K562 (cell line): ENCODE data around the gene CLDND2. TPM values are rescaled to one million over a fixed set of nuclear protein-coding genes. Genes with fewer than 3 reads are reported as not detected.
A peak's percentile ranks its signal among the peaks of the same experiment; 100 is the strongest.

Experiments
- MYBL2 ChIP-seq, 2 experiments: fragments of 450-650 bp in 1 of 2; sonication (generic) in 1 of 2; formaldehyde crosslinking in 1 of 2; IDR thresholded peaks; 2 replicates each; pipeline versions ENCODE4 v1.6.1 to v1.8.1; 2017 to 2022; ENCODE audit warnings: borderline replicate concordance in 1 of 2, inconsistent platforms in 1 of 2, low read depth in 1 of 2, mild to moderate bottlenecking in 1 of 2, missing genetic modification reagents in 1 of 2, moderate library complexity in 1 of 2
- PRMT5 ChIP-seq: sonication (generic); formaldehyde crosslinking; IDR thresholded peaks from 2 replicates; pipeline ENCODE4 v1.5.0; 2020; ENCODE audit warnings: missing genetic modification reagents
- RB1 ChIP-seq: fragments of 450-650 bp; IDR thresholded peaks from 2 replicates; pipeline ENCODE4 v1.6.1; 2017; ENCODE audit warnings: low read depth, mild to moderate bottlenecking
- SRF ChIP-seq, 2 experiments: fragments of 250-450, 450-650 bp in 1 of 2; sonication (Bioruptor Pico) in 1 of 2; sonication (generic) in 1 of 2; formaldehyde crosslinking; IDR thresholded peaks; 2 replicates each; pipeline versions ENCODE4 v1.5.0 to v1.5.1; 2020 to 2022; ENCODE audit warnings: mild to moderate bottlenecking in 1 of 2, missing genetic modification reagents in 1 of 2
- polyA plus RNA-seq, 8 experiments: library from polyadenylated mRNA; depleted of rRNA in 4 of 8; stranded (reverse) in 5 of 8; unstranded in 3 of 8; fragments of >200 nt; fragmentation: Nextera tagmentation in 2 of 8; fragmentation: Illumina TruSeq in 1 of 8; extraction: Ambion mirVana in 2 of 8; extraction: Trizol in 1 of 8; gene quantifications; 2 replicates each; pipeline versions ENCODE4 v1.2.1 to v1.2.3, GENCODE V29; 2011 to 2014; ENCODE audit warnings: inconsistent platforms in 1 of 8, missing spikeins in 1 of 8
- total RNA-seq, 7 experiments: library from RNA; depleted of rRNA in 6 of 7; stranded (reverse); fragments of >200 nt in 6 of 7; fragmentation: Illumina TruSeq in 2 of 7; extraction: Trizol in 2 of 7; gene quantifications; 2 replicates each; pipeline versions ENCODE4 v1.2.1 to v1.2.3, GENCODE V29; 2011 to 2021; ENCODE audit warnings: low replicate concordance in 1 of 7
- TF ChIP-seq, protein P1 (sequence below): fragments of 450-650 bp; IDR thresholded peaks from 2 replicates; pipeline ENCODE4 v1.6.1; 2016; ENCODE audit warnings: mild to moderate bottlenecking
- TF ChIP-seq, protein P2 (sequence below): fragments of 450-650 bp; IDR thresholded peaks from 2 replicates; pipeline ENCODE4 v1.6.1; 2014; ENCODE audit warnings: low read depth, mild to moderate bottlenecking, moderate library complexity, borderline replicate concordance
- TF ChIP-seq, protein P3 (sequence below): fragments of 250-450 bp; sonication (Bioruptor Pico); IDR thresholded peaks from 2 replicates; pipeline ENCODE4 v1.8.0; 2022; ENCODE audit warnings: moderate library complexity, mild to moderate bottlenecking, inconsistent platforms
- TF ChIP-seq, protein P4 (sequence below): sonication (generic); formaldehyde crosslinking; IDR thresholded peaks from 2 replicates; pipeline ENCODE4 v1.8.0; 2023; ENCODE audit warnings: mild to moderate bottlenecking, missing genetic modification reagents

CLDND2 gene
- total and polyA plus RNA-seq, 9 of the 15 experiments (the other 6 are each of a cell fraction or from before 2014, with no cell fraction given): 0.45 to 4.0 (median 1.2) TPM; not detected in 3

DNA sequence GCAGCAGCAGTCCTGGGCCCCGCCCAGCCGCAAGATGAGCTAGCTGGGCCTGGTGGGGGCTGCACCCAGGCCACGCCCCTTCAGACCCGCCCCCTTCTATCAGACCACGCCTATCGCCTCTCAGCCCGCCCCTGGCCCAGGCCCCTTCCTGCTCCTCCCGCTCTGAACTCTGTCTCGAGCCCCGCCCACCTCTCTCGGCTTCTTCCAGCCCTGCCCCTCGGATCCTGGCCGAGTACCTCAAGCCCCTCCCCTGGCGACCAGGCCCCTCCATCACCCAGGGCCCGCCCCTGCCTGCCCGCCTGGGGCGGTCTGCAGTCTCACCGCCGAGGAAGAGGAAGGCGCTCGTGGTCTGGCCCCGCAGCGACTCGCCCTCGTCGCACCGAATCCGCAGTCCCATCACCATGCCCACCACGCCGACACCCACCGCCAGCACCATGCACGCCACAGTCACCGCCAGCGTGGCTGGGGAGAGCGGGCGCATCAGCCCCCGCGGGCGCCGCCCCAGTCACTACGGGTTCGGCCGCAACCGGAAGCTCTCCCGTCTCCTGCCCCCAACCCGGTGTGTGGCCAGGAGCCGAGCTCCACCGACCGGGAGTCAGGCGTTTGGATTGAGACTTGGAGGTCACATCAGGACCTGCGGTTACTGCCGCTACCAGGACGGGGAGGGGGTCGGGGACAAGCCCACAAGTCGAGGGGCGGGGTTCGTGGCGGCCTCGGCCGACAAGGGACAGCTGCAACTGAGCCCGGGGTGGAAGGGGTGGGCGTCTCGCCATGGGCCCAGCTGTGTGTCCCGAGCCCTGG is 1.0 kb downstream of the CLDND2 start (continued):
- TF ChIP-seq, protein P1, sequence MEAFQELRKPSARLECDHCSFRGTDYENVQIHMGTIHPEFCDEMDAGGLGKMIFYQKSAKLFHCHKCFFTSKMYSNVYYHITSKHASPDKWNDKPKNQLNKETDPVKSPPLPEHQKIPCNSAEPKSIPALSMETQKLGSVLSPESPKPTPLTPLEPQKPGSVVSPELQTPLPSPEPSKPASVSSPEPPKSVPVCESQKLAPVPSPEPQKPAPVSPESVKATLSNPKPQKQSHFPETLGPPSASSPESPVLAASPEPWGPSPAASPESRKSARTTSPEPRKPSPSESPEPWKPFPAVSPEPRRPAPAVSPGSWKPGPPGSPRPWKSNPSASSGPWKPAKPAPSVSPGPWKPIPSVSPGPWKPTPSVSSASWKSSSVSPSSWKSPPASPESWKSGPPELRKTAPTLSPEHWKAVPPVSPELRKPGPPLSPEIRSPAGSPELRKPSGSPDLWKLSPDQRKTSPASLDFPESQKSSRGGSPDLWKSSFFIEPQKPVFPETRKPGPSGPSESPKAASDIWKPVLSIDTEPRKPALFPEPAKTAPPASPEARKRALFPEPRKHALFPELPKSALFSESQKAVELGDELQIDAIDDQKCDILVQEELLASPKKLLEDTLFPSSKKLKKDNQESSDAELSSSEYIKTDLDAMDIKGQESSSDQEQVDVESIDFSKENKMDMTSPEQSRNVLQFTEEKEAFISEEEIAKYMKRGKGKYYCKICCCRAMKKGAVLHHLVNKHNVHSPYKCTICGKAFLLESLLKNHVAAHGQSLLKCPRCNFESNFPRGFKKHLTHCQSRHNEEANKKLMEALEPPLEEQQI: no peak
- no peak for TF ChIP-seq MYBL2 (IDR thresholded peaks at IDR 0.05; ENCODE audit: low read depth)
- no peak for TF ChIP-seq MYBL2 (CRISPR knock-in tag; IDR thresholded peaks at IDR 0.05; ENCODE audit: borderline replicate concordance)
- 0 out of 2 replicates have a peak, but pooled peaks have one; percentile 44 for TF ChIP-seq PRMT5 (CRISPR knock-in tag)
- peak in 1 of 2 experiments; percentile 60; a peak in 1 of 4 replicates for TF ChIP-seq SRF (CRISPR knock-in tag; IDR thresholded peaks at IDR 0.05)
- TF ChIP-seq RB1: peak; percentile 68
- TF ChIP-seq, protein P2, sequence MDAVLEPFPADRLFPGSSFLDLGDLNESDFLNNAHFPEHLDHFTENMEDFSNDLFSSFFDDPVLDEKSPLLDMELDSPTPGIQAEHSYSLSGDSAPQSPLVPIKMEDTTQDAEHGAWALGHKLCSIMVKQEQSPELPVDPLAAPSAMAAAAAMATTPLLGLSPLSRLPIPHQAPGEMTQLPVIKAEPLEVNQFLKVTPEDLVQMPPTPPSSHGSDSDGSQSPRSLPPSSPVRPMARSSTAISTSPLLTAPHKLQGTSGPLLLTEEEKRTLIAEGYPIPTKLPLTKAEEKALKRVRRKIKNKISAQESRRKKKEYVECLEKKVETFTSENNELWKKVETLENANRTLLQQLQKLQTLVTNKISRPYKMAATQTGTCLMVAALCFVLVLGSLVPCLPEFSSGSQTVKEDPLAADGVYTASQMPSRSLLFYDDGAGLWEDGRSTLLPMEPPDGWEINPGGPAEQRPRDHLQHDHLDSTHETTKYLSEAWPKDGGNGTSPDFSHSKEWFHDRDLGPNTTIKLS: peak; percentile 95
- TF ChIP-seq, protein P3, sequence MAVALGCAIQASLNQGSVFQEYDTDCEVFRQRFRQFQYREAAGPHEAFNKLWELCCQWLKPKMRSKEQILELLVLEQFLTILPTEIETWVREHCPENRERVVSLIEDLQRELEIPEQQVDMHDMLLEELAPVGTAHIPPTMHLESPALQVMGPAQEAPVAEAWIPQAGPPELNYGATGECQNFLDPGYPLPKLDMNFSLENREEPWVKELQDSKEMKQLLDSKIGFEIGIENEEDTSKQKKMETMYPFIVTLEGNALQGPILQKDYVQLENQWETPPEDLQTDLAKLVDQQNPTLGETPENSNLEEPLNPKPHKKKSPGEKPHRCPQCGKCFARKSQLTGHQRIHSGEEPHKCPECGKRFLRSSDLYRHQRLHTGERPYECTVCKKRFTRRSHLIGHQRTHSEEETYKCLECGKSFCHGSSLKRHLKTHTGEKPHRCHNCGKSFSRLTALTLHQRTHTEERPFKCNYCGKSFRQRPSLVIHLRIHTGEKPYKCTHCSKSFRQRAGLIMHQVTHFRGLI (CRISPR knock-in tag): no peak
- TF ChIP-seq, protein P4, sequence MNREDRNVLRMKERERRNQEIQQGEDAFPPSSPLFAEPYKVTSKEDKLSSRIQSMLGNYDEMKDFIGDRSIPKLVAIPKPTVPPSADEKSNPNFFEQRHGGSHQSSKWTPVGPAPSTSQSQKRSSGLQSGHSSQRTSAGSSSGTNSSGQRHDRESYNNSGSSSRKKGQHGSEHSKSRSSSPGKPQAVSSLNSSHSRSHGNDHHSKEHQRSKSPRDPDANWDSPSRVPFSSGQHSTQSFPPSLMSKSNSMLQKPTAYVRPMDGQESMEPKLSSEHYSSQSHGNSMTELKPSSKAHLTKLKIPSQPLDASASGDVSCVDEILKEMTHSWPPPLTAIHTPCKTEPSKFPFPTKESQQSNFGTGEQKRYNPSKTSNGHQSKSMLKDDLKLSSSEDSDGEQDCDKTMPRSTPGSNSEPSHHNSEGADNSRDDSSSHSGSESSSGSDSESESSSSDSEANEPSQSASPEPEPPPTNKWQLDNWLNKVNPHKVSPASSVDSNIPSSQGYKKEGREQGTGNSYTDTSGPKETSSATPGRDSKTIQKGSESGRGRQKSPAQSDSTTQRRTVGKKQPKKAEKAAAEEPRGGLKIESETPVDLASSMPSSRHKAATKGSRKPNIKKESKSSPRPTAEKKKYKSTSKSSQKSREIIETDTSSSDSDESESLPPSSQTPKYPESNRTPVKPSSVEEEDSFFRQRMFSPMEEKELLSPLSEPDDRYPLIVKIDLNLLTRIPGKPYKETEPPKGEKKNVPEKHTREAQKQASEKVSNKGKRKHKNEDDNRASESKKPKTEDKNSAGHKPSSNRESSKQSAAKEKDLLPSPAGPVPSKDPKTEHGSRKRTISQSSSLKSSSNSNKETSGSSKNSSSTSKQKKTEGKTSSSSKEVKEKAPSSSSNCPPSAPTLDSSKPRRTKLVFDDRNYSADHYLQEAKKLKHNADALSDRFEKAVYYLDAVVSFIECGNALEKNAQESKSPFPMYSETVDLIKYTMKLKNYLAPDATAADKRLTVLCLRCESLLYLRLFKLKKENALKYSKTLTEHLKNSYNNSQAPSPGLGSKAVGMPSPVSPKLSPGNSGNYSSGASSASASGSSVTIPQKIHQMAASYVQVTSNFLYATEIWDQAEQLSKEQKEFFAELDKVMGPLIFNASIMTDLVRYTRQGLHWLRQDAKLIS (CRISPR knock-in tag): no peak; the same call in 1 of the 2 replicates
